Right lobe of liver (tissue), 4 donors: ENCODE data around the gene NFIB.

Source experiments
- CTCF ChIP-seq, 4 donors: fragments of 200-600 bp in 3 of 4; fragments of 450-650 bp in 1 of 4; IDR thresholded peaks; one replicate each; pipeline versions ENCODE4 v1.5.1 to v1.8.0; 2016 to 2022; ENCODE audit warnings: antibody characterized with exemption in 4 of 4, mild to moderate bottlenecking in 2 of 4
- POLR2A ChIP-seq: fragments of 450-650 bp; IDR thresholded peaks from one replicate; pipeline ENCODE4 v1.6.1; 2017; ENCODE audit warnings: antibody characterized with exemption, mild to moderate bottlenecking
- donor health status: DM: no; HTN: no; CAD: no.
- donor health status: DM: no; HTN: no; CAD: no.
- donor health status: DM: no; HTN: yes; CAD: no.

GRCh38 chr9:14203356-14204056 is 110.4 kb downstream of the NFIB start:
- TF ChIP-seq CTCF (IDR thresholded peaks at IDR 0.05) = peak in 2 of 4 donors; percentile 5 to 7
- TF ChIP-seq POLR2A = no peak
